Thymus (tissue), 11 donors: ENCODE measurements around the gene ZSWIM4. TPM values are rescaled to one million over a fixed set of nuclear protein-coding genes. Genes with fewer than 3 reads are reported as not detected.
A peak's percentile ranks its signal among the peaks of the same experiment; 100 is the strongest.

Source experiments
- DNase-seq, 9 donors: peaks; one replicate each; pipeline ENCODE4 v3.0.0-alpha.2; 2013; ENCODE audit warnings: low spot score in 9 of 9, low read depth in 6 of 9, missing footprints in 1 of 9
- H3K27ac ChIP-seq, 2 donors: one replicate each; pipeline ENCODE4 v1.5.1; 2013; ENCODE audit warnings: control low read depth in 1 of 2, low read depth in 1 of 2, low read length in 1 of 2, mild to moderate bottlenecking in 1 of 2, moderate library complexity in 1 of 2
- H3K27me3 ChIP-seq, 2 donors: one replicate each; pipeline ENCODE4 v1.5.1; 2013; ENCODE audit warnings: low read length in 1 of 2; ENCODE audit not compliant: control insufficient read depth in 2 of 2, insufficient read depth in 1 of 2
- H3K36me3 ChIP-seq, 2 donors: one replicate each; pipeline ENCODE4 v1.5.1; 2013; ENCODE audit warnings: low read length in 1 of 2, mild to moderate bottlenecking in 1 of 2, moderate library complexity in 1 of 2; ENCODE audit not compliant: control insufficient read depth in 2 of 2, insufficient read depth in 2 of 2
- H3K4me1 ChIP-seq, 2 donors: one replicate each; pipeline ENCODE4 v1.5.1; 2013; ENCODE audit warnings: low read length in 2 of 2; ENCODE audit not compliant: control insufficient read depth in 2 of 2, insufficient read depth in 2 of 2
- H3K4me3 ChIP-seq, 2 donors: one replicate each; pipeline ENCODE4 v1.5.1; 2013; ENCODE audit warnings: low read length in 2 of 2, control low read depth in 1 of 2, mild to moderate bottlenecking in 1 of 2
- H3K9me3 ChIP-seq, 2 donors: one replicate each; pipeline ENCODE4 v1.5.1; 2013; ENCODE audit warnings: low read length in 1 of 2, mild to moderate bottlenecking in 1 of 2; ENCODE audit not compliant: control insufficient read depth in 2 of 2, insufficient read depth in 1 of 2
- WGBS: extraction: QIAGEN DNeasy Blood & Tissue Kit; methylation state at CpG from one replicate; pipeline ENCODE4 v1.1.7; 2013; 5-methylcytosine and 5-hydroxymethylcytosine counted together
- polyA plus RNA-seq: library from polyadenylated mRNA; stranded (reverse); fragments of 200-250 nt; gene quantifications from one replicate; pipeline ENCODE4 v1.2.3, GENCODE V29; 2013
- total RNA-seq: library from RNA; stranded (reverse); fragments of 120-200 nt; gene quantifications from one replicate; pipeline ENCODE4 v1.2.4, GENCODE V29; 2013
- donor health status: healthy.

Gene ZSWIM4
- total and polyA plus RNA-seq, 2 donors, result 1.7 to 3.3 TPM

GRCh38 chr19:13826652-13827235 lies 31.5 kb downstream of the ZSWIM4 start:
- DNase-seq, result no peak
- peaks cover 25 to 43% of the 10 kb centered on the region in 2 donors for H3K36me3 ChIP-seq
- H3K4me1 ChIP-seq, result no peaks in the 10 kb centered on the region
- H3K27ac ChIP-seq, result no peak overlapping the region
- H3K27me3 ChIP-seq, result no peaks in the 10 kb centered on the region
- H3K9me3 ChIP-seq, result no peaks in the 10 kb centered on the region
- no peak overlapping the region for H3K4me3 ChIP-seq
- 98% methylated on average over 9 of the region's 9 CpGs for WGBS

- H3K4me3 ChIP-seq, result no peak overlapping the region
- no peaks in the 10 kb centered on the region for H3K4me1 ChIP-seq
- H3K27ac ChIP-seq, result no peak overlapping the region
- H3K9me3 ChIP-seq, result no peaks in the 10 kb centered on the region
- H3K27me3 ChIP-seq, result no peaks in the 10 kb centered on the region
- H3K36me3 ChIP-seq, result peaks cover 25 to 43% of the 10 kb centered on the region in 2 donors
- DNase-seq, result no peak
- WGBS, result 97% methylated on average over 4 of the region's 4 CpGs
Observed at GRCh38 chr19:13827656-13828055, 32.4 kb downstream of the ZSWIM4 start.

GRCh38 chr19:13830114-13830740 lies 35.0 kb downstream of the ZSWIM4 start:
- 98% methylated on average over 47 of the region's 47 CpGs for WGBS
- H3K36me3 ChIP-seq, result peaks cover 22 to 28% of the 10 kb centered on the region in 2 donors
- peaks cover 10 to 14% of the 10 kb centered on the region in 2 donors for H3K4me1 ChIP-seq
- no peak overlapping the region for H3K27ac ChIP-seq
- no peak for DNase-seq
- no peaks in the 10 kb centered on the region for H3K9me3 ChIP-seq
- no peaks in the 10 kb centered on the region for H3K27me3 ChIP-seq
- no peak overlapping the region for H3K4me3 ChIP-seq

GRCh38 chr19:13830741-13831536 lies 35.7 kb downstream of the ZSWIM4 start:
- peaks cover 16 to 23% of the 10 kb centered on the region in 2 donors for H3K36me3 ChIP-seq
- 98% methylated on average over 32 of the region's 32 CpGs for WGBS
- DNase-seq, result no peak

GRCh38 chr19:13831537-13832467 lies 36.6 kb downstream of the ZSWIM4 start:
- Histone ChIP-seq H3K27me3 (no peaks in the 10 kb centered on the region), H3K4me3 (no peak overlapping the region), H3K27ac (no peak overlapping the region), H3K4me1 (peaks cover 19 to 28% of the 10 kb centered on the region in 2 donors), H3K36me3 (peaks cover 16 to 26% of the 10 kb centered on the region in 2 donors), H3K9me3 (no peaks in the 10 kb centered on the region)
- no peak for DNase-seq
- WGBS, result 94% methylated on average over 22 of the region's 22 CpGs

More at GRCh38 chr19:13830741-13831536, 35.7 kb downstream of the ZSWIM4 start:
- Histone ChIP-seq H3K27me3 (no peaks in the 10 kb centered on the region), H3K4me1 (peaks cover 11 to 19% of the 10 kb centered on the region in 2 donors), H3K4me3 (no peak overlapping the region), H3K9me3 (no peaks in the 10 kb centered on the region), H3K27ac (no peak overlapping the region)

- Histone ChIP-seq H3K4me1 (peaks cover 28 to 44% of the 10 kb centered on the region in 2 donors), H3K9me3 (no peaks in the 10 kb centered on the region), H3K4me3 (peak overlapping the region; percentile 52 to 56), H3K36me3 (peaks cover 13 to 18% of the 10 kb centered on the region in 2 donors), H3K27ac (peak overlapping the region in 1 of 2 donors; percentile 33), H3K27me3 (no peaks in the 10 kb centered on the region)
- peak in 8 of 9 donors; percentile 50 to 90 (median 78) for DNase-seq
- WGBS, result 10% methylated on average over 59 of the region's 59 CpGs
Observed at GRCh38 chr19:13833330-13834243, 38.3 kb downstream of the ZSWIM4 start.

- Histone ChIP-seq H3K27ac (peak overlapping the region in 1 of 2 donors; percentile 33), H3K9me3 (no peaks in the 10 kb centered on the region), H3K4me3 (no peak overlapping the region), H3K27me3 (no peaks in the 10 kb centered on the region), H3K36me3 (peaks cover 12 to 18% of the 10 kb centered on the region in 2 donors), H3K4me1 (peaks cover 37 to 53% of the 10 kb centered on the region in 2 donors)
- no peak for DNase-seq
- 96% methylated on average over 14 of the region's 14 CpGs for WGBS
Observed at GRCh38 chr19:13834244-13835069, 39.2 kb downstream of the ZSWIM4 start.
